OCI-LY7 (cell line): Measurements from ENCODE around the gene CAB39. TPM values are rescaled to one million over a fixed set of nuclear protein-coding genes. Genes with fewer than 3 reads are reported as not detected.

Experiments
- BruUV-seq: library from RNA; stranded (reverse); fragments of 400-500 nt; replicated peaks from 2 replicates; lab custom pipeline; 2021; lab: Mats Ljungman, UMichigan
- CTCF ChIA-PET: fragments of 300-600 bp; sonication (Branson Sonifier 250); formaldehyde crosslinking; loops from one replicate; lab custom pipeline; 2022; ENCODE audit warnings: antibody characterized with exemption; ENCODE audit not compliant: unreplicated experiment; lab: Charles Lee
- POLR2A ChIA-PET: fragments of 300-600 bp; sonication (Branson Sonifier 250); formaldehyde crosslinking; loops from one replicate; lab custom pipeline; 2022; ENCODE audit warnings: antibody characterized with exemption; lab: Charles Lee
- DNase-seq: peaks from one replicate; pipeline ENCODE4 v3.0.0-alpha.2; 2015; ENCODE audit warnings: low spot score
- H2AFZ ChIP-seq: fragments of 200-600 bp; sonication (generic), shearing (Covaris generic); 2 replicates; pipeline ENCODE4 v1.6.1; 2014; ENCODE audit warnings: mild to moderate bottlenecking, antibody characterized with exemption, low read length, moderate library complexity
- H3K27ac ChIP-seq: fragments of 200-600 bp; sonication (generic); 2 replicates; pipeline ENCODE4 v1.5.1; 2014; ENCODE audit warnings: mixed run types, low read depth, mild to moderate bottlenecking, moderate library complexity, low read length, inconsistent platforms; ENCODE audit not compliant: poor library complexity, severe bottlenecking
- H3K36me3 ChIP-seq: fragments of 200-600 bp; sonication (generic); 2 replicates; pipeline ENCODE4 v1.6.1; 2014; ENCODE audit warnings: mild to moderate bottlenecking, antibody characterized with exemption, low read length, moderate library complexity, mixed read lengths; ENCODE audit not compliant: insufficient read depth
- H3K4me1 ChIP-seq: fragments of 200-600 bp; sonication (generic); 2 replicates; pipeline ENCODE4 v1.5.1; 2014; ENCODE audit warnings: mild to moderate bottlenecking, low read length; ENCODE audit not compliant: insufficient read depth, poor library complexity, severe bottlenecking
- H3K4me2 ChIP-seq: fragments of 200-600 bp; sonication (generic); 2 replicates; pipeline ENCODE4 v1.6.1; 2014; ENCODE audit warnings: mild to moderate bottlenecking, low read length
- H3K4me3 ChIP-seq: fragments of 200-600 bp; sonication (generic); 2 replicates; pipeline ENCODE4 v1.5.1; 2014; ENCODE audit warnings: mild to moderate bottlenecking, low read depth, low read length; ENCODE audit not compliant: poor library complexity, severe bottlenecking
- H3K79me2 ChIP-seq: fragments of 200-600 bp; sonication (generic); 2 replicates; pipeline ENCODE4 v1.6.1; 2016; ENCODE audit warnings: low read depth, mild to moderate bottlenecking, low read length, moderate library complexity, mixed read lengths; ENCODE audit not compliant: insufficient read depth
- H3K9me2 ChIP-seq: fragments of 200-600 bp; sonication (generic); 2 replicates; pipeline ENCODE4 v1.6.1; 2016; ENCODE audit warnings: mild to moderate bottlenecking, low read length, mixed read lengths; ENCODE audit not compliant: insufficient read depth
- H3K9me3 ChIP-seq: fragments of 200-600 bp; sonication (generic); 2 replicates; pipeline ENCODE4 v1.6.1; 2014; ENCODE audit warnings: mild to moderate bottlenecking, mixed run types, low read length, mixed read lengths
- H4K20me1 ChIP-seq: fragments of 200-600 bp; sonication (generic); 2 replicates; pipeline ENCODE4 v1.6.1; 2014; ENCODE audit warnings: mild to moderate bottlenecking, antibody characterized with exemption, low read length, moderate library complexity, mixed read lengths; ENCODE audit not compliant: insufficient read depth
- EZH2phosphoT487 ChIP-seq: fragments of 200-600 bp; sonication (generic); IDR thresholded peaks from 2 replicates; pipeline ENCODE4 v1.6.1; 2018; ENCODE audit warnings: low read depth, borderline replicate concordance, mild to moderate bottlenecking, mixed run types, antibody characterized with exemption, low read length, moderate library complexity, mixed read lengths
- intact Hi-C: fragments of 100-400 bp; cut with micrococcal nuclease; formaldehyde crosslinking; loops from one replicate; pipeline ENCODE4 v1.10.0; 2022; ENCODE audit not compliant: unreplicated experiment
- total RNA-seq, 2 experiments: library from RNA; depleted of rRNA in 1 of 2; stranded (reverse); fragments of >200 nt in 1 of 2; shearing (Covaris generic) in 1 of 2; gene quantifications; 2 replicates each; pipeline ENCODE4 v1.2.3, GENCODE V29; 2014 to 2022
- TF ChIP-seq, protein P1 (sequence below): fragments of 200-600 bp; sonication (generic); conservative IDR thresholded peaks from 2 replicates; pipeline ENCODE4 v1.5.1; 2014; ENCODE audit warnings: mild to moderate bottlenecking, antibody characterized with exemption, low read length, moderate library complexity, mixed read lengths

The CAB39 gene
- total RNA-seq, 2 experiments from 2014 or later = 39.3 to 53.4 TPM

DNA sequence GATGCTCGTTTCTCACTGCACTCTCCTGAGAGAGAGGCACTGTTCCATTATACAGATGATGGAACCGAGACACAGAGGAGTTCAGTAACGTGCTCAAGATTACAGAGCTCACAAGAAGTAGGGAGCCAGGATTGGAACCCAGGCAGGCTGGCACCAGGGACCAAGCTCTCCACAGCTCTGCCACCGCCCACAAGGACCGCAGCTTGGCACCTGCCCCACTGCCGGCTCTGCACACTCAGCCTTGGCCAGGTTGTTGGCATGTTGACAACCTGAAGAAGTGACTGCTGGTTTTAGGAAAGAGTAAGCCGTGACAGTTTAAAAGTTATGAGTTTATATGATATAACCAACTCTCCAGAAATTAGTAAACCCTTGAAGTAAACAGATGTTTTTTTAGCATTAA, 104.1 kb downstream of the CAB39 start:
- Histone ChIP-seq H2AFZ (no peak overlapping the region), H3K4me3 (no peak overlapping the region), H3K27ac (no peak overlapping the region), H3K9me2 (no peaks in the 10 kb centered on the region), H3K4me1 (peaks cover 7% of the 10 kb centered on the region), H3K36me3 (peaks cover 64% of the 10 kb centered on the region; the same call in 1 of the 2 replicates), H3K4me2 (no peak overlapping the region), H3K79me2 (no peaks in the 10 kb centered on the region), H4K20me1 (no peaks in the 10 kb centered on the region), H3K9me3 (no peaks in the 10 kb centered on the region)
- CTCF ChIA-PET = interaction anchor here (0.7 to 1.0 kb wide), 2 partner anchors 8 to 61 kb away, joined by 3 to 4 read pairs; no protein-coding TSS in a partner anchor
- DNase-seq = no peak
- POLR2A ChIA-PET = interaction anchor here (0.6 to 1.2 kb wide), 2 partner anchors 9 to 18 kb away, joined by 3 to 4 read pairs; no protein-coding TSS in a partner anchor
- intact Hi-C loops = no loop called here
- TF ChIP-seq, protein P1, sequence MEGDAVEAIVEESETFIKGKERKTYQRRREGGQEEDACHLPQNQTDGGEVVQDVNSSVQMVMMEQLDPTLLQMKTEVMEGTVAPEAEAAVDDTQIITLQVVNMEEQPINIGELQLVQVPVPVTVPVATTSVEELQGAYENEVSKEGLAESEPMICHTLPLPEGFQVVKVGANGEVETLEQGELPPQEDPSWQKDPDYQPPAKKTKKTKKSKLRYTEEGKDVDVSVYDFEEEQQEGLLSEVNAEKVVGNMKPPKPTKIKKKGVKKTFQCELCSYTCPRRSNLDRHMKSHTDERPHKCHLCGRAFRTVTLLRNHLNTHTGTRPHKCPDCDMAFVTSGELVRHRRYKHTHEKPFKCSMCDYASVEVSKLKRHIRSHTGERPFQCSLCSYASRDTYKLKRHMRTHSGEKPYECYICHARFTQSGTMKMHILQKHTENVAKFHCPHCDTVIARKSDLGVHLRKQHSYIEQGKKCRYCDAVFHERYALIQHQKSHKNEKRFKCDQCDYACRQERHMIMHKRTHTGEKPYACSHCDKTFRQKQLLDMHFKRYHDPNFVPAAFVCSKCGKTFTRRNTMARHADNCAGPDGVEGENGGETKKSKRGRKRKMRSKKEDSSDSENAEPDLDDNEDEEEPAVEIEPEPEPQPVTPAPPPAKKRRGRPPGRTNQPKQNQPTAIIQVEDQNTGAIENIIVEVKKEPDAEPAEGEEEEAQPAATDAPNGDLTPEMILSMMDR = no peak
- TF ChIP-seq EZH2phosphoT487 = no peak
- no TSS peak for BruUV-seq

DNA sequence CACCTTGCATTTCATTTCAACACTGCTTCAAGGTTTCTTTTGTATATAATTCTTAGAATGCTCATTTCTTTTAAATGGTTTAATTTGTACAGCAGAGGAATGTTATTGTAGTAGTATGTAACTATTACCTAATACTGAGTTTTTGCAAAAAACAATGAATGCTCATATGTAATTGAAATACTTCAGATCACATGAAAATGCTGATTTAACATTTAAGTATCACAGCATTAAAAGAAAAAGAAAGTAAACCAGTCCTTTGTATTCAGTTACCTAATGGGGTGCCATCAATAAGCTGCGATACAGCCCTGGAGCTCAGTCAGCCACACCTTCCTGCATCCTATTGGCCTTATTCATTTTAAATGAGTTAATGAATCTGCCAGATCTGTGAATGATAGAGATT, 106.8 kb downstream of the CAB39 start:
- TF ChIP-seq, protein P1 = no peak
- no peak overlapping the region for H3K27ac ChIP-seq
- H2AFZ ChIP-seq = no peak overlapping the region
- POLR2A ChIA-PET = interaction anchor here (0.6 to 1.3 kb wide), 2 partner anchors 9 to 74 kb away, joined by 3 read pairs; no protein-coding TSS in a partner anchor
- H3K4me3 ChIP-seq = no peak overlapping the region
- no peaks in the 10 kb centered on the region for H3K9me2 ChIP-seq
- H3K9me3 ChIP-seq = no peaks in the 10 kb centered on the region
- intact Hi-C loops = no loop called here
- CTCF ChIA-PET = no interaction called here
- no peaks in the 10 kb centered on the region for H3K79me2 ChIP-seq
- no TSS peak for BruUV-seq
- no peak for DNase-seq
- no peaks in the 10 kb centered on the region; the same call in 1 of the 2 replicates for H4K20me1 ChIP-seq
- no peak overlapping the region for H3K4me2 ChIP-seq
- peaks cover 1% of the 10 kb centered on the region for H3K4me1 ChIP-seq
- H3K36me3 ChIP-seq = peaks cover 45% of the 10 kb centered on the region; the same call in 1 of the 2 replicates

DNA sequence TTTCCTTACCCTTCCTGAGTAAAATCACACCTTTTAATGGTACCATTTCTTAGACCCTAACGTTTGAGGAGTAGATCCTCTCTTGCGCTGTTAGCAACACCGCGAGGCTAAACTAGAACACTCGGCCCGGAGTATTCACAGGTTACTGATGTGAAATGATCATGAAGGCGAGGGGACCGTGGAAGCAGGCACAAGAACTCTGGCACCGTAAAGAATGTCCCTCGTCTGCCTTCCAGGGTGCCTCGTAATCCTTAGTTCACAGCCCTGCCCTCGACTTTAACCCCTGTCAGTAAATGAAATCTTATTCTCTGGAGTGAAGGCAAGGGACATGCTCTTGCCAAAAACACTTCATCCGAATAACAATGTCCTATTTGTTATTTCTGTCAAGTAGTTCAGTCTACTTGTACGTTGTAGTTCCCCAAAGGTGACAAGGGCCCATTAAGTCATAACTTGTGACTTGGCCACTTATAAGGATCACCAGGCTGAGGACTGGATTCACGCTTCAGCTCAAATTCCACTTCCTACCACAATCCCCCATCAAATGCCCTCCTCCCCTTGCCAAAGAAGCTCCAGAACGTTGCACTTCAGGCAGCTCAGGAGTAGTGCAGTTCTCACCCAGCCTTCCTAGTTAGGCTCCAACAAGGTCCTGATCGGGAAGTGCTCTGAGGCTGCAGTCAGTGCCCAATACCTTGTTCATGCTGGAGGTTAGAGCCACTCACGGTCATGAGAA, 108.8 kb downstream of the CAB39 start:
- H2AFZ ChIP-seq = no peak overlapping the region
- no TSS peak for BruUV-seq
- H3K9me2 ChIP-seq = no peaks in the 10 kb centered on the region
- H3K79me2 ChIP-seq = no peaks in the 10 kb centered on the region
- CTCF ChIA-PET = no interaction called here
- no peak overlapping the region for H3K4me2 ChIP-seq
- no peaks in the 10 kb centered on the region for H3K9me3 ChIP-seq
- intact Hi-C loops = no loop called here
- POLR2A ChIA-PET = interaction anchor here (0.6 kb wide), 1 partner anchor 34 kb away, joined by 4 read pairs; no protein-coding TSS in a partner anchor
- no peaks in the 10 kb centered on the region; the same call in 1 of the 2 replicates for H4K20me1 ChIP-seq
- no peak overlapping the region for H3K4me3 ChIP-seq
- no peak for DNase-seq
- no peaks in the 10 kb centered on the region for H3K4me1 ChIP-seq
- TF ChIP-seq, protein P1 = no peak
- no peak for TF ChIP-seq EZH2phosphoT487
- peaks cover 31% of the 10 kb centered on the region; the same call in 1 of the 2 replicates for H3K36me3 ChIP-seq
- no peak overlapping the region for H3K27ac ChIP-seq
